ENCODE data around the gene PARD3. TPM values are rescaled to one million over a fixed set of nuclear protein-coding genes. Genes with fewer than 3 reads are reported as not detected.

PARD3 gene
- total RNA-seq, 2 donors from 2014 or later = 1.4 to 2.7 TPM

GRCh38 chr10:34351161-34351560 is 463.9 kb downstream of the PARD3 start:
- H3K9me3 Mint-ChIP-seq = peaks cover 0 to 2% of the 10 kb centered on the region in 2 donors
- no peaks in the 10 kb centered on the region for H3K36me3 Mint-ChIP-seq
- no peak for ATAC-seq
- no peak for DNase-seq (ENCODE audit: low spot score in 2 of 2)
- H3K27ac Mint-ChIP-seq = no peak overlapping the region

GRCh38 chr10:34348917-34349485 is 466.1 kb downstream of the PARD3 start:
- H3K27ac Mint-ChIP-seq = no peak overlapping the region
- no peaks in the 10 kb centered on the region for H3K36me3 Mint-ChIP-seq
- H3K9me3 Mint-ChIP-seq = peaks cover 0 to 4% of the 10 kb centered on the region in 2 donors
- DNase-seq (ENCODE audit: low spot score in 2 of 2) (no peak), ATAC-seq (no peak)

GRCh38 chr10:34348021-34348420 is 467.1 kb downstream of the PARD3 start:
- H3K27ac Mint-ChIP-seq = no peak overlapping the region
- H3K36me3 Mint-ChIP-seq = no peaks in the 10 kb centered on the region
- DNase-seq (ENCODE audit: low spot score in 2 of 2) (no peak), ATAC-seq (no peak)
- H3K9me3 Mint-ChIP-seq = peaks cover 0 to 4% of the 10 kb centered on the region in 2 donors

- ATAC-seq (no peak), DNase-seq (ENCODE audit: low spot score in 2 of 2) (no peak)
- peaks cover 0 to 4% of the 10 kb centered on the region in 2 donors for H3K9me3 Mint-ChIP-seq
- H3K27ac Mint-ChIP-seq = no peak overlapping the region
- H3K36me3 Mint-ChIP-seq = no peaks in the 10 kb centered on the region
Observed at GRCh38 chr10:34347131-34347530, 468.0 kb downstream of the PARD3 start.

GRCh38 chr10:34346516-34347100 is 468.5 kb downstream of the PARD3 start:
- DNase-seq (ENCODE audit: low spot score in 2 of 2) (no peak), ATAC-seq (no peak)
- H3K27ac Mint-ChIP-seq = no peak overlapping the region
- H3K36me3 Mint-ChIP-seq = no peaks in the 10 kb centered on the region
- peaks cover 0 to 4% of the 10 kb centered on the region in 2 donors for H3K9me3 Mint-ChIP-seq

GRCh38 chr10:34345383-34345782 is 469.7 kb downstream of the PARD3 start:
- ATAC-seq = no peak
- H3K9me3 Mint-ChIP-seq = peaks cover 0 to 4% of the 10 kb centered on the region in 2 donors
- no peak for DNase-seq (ENCODE audit: low spot score in 2 of 2)

GRCh38 chr10:34343764-34344163 is 471.3 kb downstream of the PARD3 start:
- Mint-ChIP-seq H3K9me3 (peaks cover 0 to 4% of the 10 kb centered on the region in 2 donors), H3K36me3 (no peaks in the 10 kb centered on the region), H3K27ac (no peak overlapping the region)
- ATAC-seq (no peak), DNase-seq (ENCODE audit: low spot score in 2 of 2) (no peak)

More at GRCh38 chr10:34345383-34345782, 469.7 kb downstream of the PARD3 start:
- Mint-ChIP-seq H3K36me3 (no peaks in the 10 kb centered on the region), H3K27ac (no peak overlapping the region)

- Mint-ChIP-seq H3K36me3 (no peaks in the 10 kb centered on the region), H3K27ac (no peak overlapping the region), H3K9me3 (peaks cover 0 to 4% of the 10 kb centered on the region in 2 donors)
- no peak for ATAC-seq
- DNase-seq (ENCODE audit: low spot score in 2 of 2) = no peak
Observed at GRCh38 chr10:34341473-34341872, 473.6 kb downstream of the PARD3 start.

- Mint-ChIP-seq H3K36me3 (no peaks in the 10 kb centered on the region), H3K27ac (no peak overlapping the region), H3K9me3 (no peaks in the 10 kb centered on the region)
- ATAC-seq (no peak), DNase-seq (ENCODE audit: low spot score in 2 of 2) (no peak)
Observed at GRCh38 chr10:34340934-34341333, 474.2 kb downstream of the PARD3 start.

- Mint-ChIP-seq H3K36me3 (no peaks in the 10 kb centered on the region), H3K9me3 (no peaks in the 10 kb centered on the region), H3K27ac (no peak overlapping the region)
- ATAC-seq = no peak
- no peak for DNase-seq (ENCODE audit: low spot score in 2 of 2)
Observed at GRCh38 chr10:34339816-34340553, 475.1 kb downstream of the PARD3 start.

- H3K9me3 Mint-ChIP-seq = no peaks in the 10 kb centered on the region
- DNase-seq (ENCODE audit: low spot score in 2 of 2) = no peak
- H3K27ac Mint-ChIP-seq = no peak overlapping the region
- ATAC-seq = no peak
- H3K36me3 Mint-ChIP-seq = no peaks in the 10 kb centered on the region
Observed at GRCh38 chr10:34337917-34338316, 477.2 kb downstream of the PARD3 start.

- ATAC-seq (no peak), DNase-seq (ENCODE audit: low spot score in 2 of 2) (no peak)
- H3K9me3 Mint-ChIP-seq = no peaks in the 10 kb centered on the region
- H3K27ac Mint-ChIP-seq = no peak overlapping the region
- H3K36me3 Mint-ChIP-seq = no peaks in the 10 kb centered on the region
Observed at GRCh38 chr10:34335960-34336690, 479.0 kb downstream of the PARD3 start.

GRCh38 chr10:34334908-34335307 is 480.2 kb downstream of the PARD3 start:
- H3K9me3 Mint-ChIP-seq = no peaks in the 10 kb centered on the region
- no peak for ATAC-seq
- no peak overlapping the region for H3K27ac Mint-ChIP-seq

GRCh38 chr10:34333513-34333912 is 481.6 kb downstream of the PARD3 start:
- DNase-seq (ENCODE audit: low spot score in 2 of 2) (no peak), ATAC-seq (no peak)
- no peaks in the 10 kb centered on the region for H3K9me3 Mint-ChIP-seq
- no peak overlapping the region for H3K27ac Mint-ChIP-seq
- no peaks in the 10 kb centered on the region for H3K36me3 Mint-ChIP-seq

More at GRCh38 chr10:34334908-34335307, 480.2 kb downstream of the PARD3 start:
- H3K36me3 Mint-ChIP-seq = no peaks in the 10 kb centered on the region
- no peak for DNase-seq (ENCODE audit: low spot score in 2 of 2)

- ATAC-seq = no peak
- H3K9me3 Mint-ChIP-seq = peaks cover 0 to 5% of the 10 kb centered on the region in 2 donors
- DNase-seq (ENCODE audit: low spot score in 2 of 2) = no peak
- no peaks in the 10 kb centered on the region for H3K36me3 Mint-ChIP-seq
- no peak overlapping the region for H3K27ac Mint-ChIP-seq
Observed at GRCh38 chr10:34327184-34327583, 487.9 kb downstream of the PARD3 start.

GRCh38 chr10:34323192-34323591 is 491.9 kb downstream of the PARD3 start:
- ATAC-seq (no peak), DNase-seq (ENCODE audit: low spot score in 2 of 2) (no peak)
- Mint-ChIP-seq H3K36me3 (no peaks in the 10 kb centered on the region), H3K27ac (no peak overlapping the region), H3K9me3 (peaks cover 0 to 5% of the 10 kb centered on the region in 2 donors)

GRCh38 chr10:34320265-34320664 is 494.8 kb downstream of the PARD3 start:
- Mint-ChIP-seq H3K27ac (no peak overlapping the region), H3K36me3 (no peaks in the 10 kb centered on the region), H3K9me3 (peaks cover 0 to 3% of the 10 kb centered on the region in 2 donors)
- no peak for DNase-seq (ENCODE audit: low spot score in 2 of 2)
- no peak for ATAC-seq

Data from activated naive CD4-positive, alpha-beta T cell treated with anti-CD3 and anti-CD28 coated beads, Interleukin-2, amount 50 U/mL, for 72 hours (primary cell).